Activated CD4-positive, alpha-beta memory T cell treated with anti-CD3 and anti-CD28 coated beads for 36 hours (primary cell): ENCODE results near the gene TCP11L2. TPM values are rescaled to one million over a fixed set of nuclear protein-coding genes. Genes with fewer than 3 reads are reported as not detected.
A peak's percentile ranks its signal among the peaks of the same experiment; 100 is the strongest.
"Not testable (repeated sequence)": the region's sequence is repeated elsewhere in the genome, so short reads cannot be mapped to it uniquely, and the experiment has no call there.

Experiments
- CTCF ChIA-PET: fragments of 350-600 bp; sonication (Branson Sonifier 250); formaldehyde crosslinking; loops from one replicate; lab custom pipeline; 2021; ENCODE audit warnings: antibody characterized with exemption, inconsistent platforms; lab: Charles Lee
- POLR2A ChIA-PET: fragments of 350-600 bp; sonication (Branson Sonifier 250); formaldehyde crosslinking; loops from one replicate; lab custom pipeline; 2021; ENCODE audit warnings: antibody characterized with exemption; lab: Charles Lee
- DNase-seq: peaks from one replicate; pipeline ENCODE4 v3.0.0-alpha.2; 2020
- H3K27ac Mint-ChIP-seq: one replicate; pipeline ENCODE4 v1.8.0; 2021; ENCODE audit warnings: mixed read lengths
- H3K27me3 Mint-ChIP-seq: one replicate; pipeline ENCODE4 v1.8.0; 2021; ENCODE audit warnings: mixed read lengths
- H3K36me3 Mint-ChIP-seq: one replicate; pipeline ENCODE4 v1.8.0; 2021; ENCODE audit warnings: mixed read lengths
- H3K4me1 Mint-ChIP-seq: one replicate; pipeline ENCODE4 v1.8.0; 2021; ENCODE audit warnings: low read depth, mixed read lengths
- H3K4me3 Mint-ChIP-seq: one replicate; pipeline ENCODE4 v1.8.0; 2021; ENCODE audit warnings: mild to moderate bottlenecking, mixed read lengths
- H3K9me3 Mint-ChIP-seq: one replicate; pipeline ENCODE4 v1.8.0; 2021; ENCODE audit warnings: mixed read lengths
- intact Hi-C: fragments of 100-400 bp; cut with micrococcal nuclease; formaldehyde crosslinking; loops from one replicate; pipeline ENCODE4 v1.15.1; 2023
- total RNA-seq, 2 experiments: library from RNA; stranded (reverse); gene quantifications; one replicate each; pipeline ENCODE4 v1.2.3, GENCODE V29; 2021

The TCP11L2 gene
- total RNA-seq, 2 experiments from 2014 or later, result 8.8 to 10.3 TPM

- no peaks in the 10 kb centered on the region for H3K36me3 Mint-ChIP-seq
- intact Hi-C loops, result loop anchor here (10.0 kb wide), 1 partner anchor 1377 kb away; the partner anchor contains the start of gene PWP1
- CTCF ChIA-PET, result interaction anchor here (1.0 to 1.4 kb wide), 5 partner anchors 9 to 84 kb away, joined by 3 to 5 read pairs (median 3); partner anchors contain the start of gene POLR3B
- H3K27ac Mint-ChIP-seq, result no peak overlapping the region
- no peak overlapping the region for H3K4me3 Mint-ChIP-seq
- no peaks in the 10 kb centered on the region for H3K9me3 Mint-ChIP-seq
- H3K4me1 Mint-ChIP-seq, result peaks cover 59% of the 10 kb centered on the region
- POLR2A ChIA-PET, result no interaction called here
- DNase-seq, result no peak
- no peaks in the 10 kb centered on the region for H3K27me3 Mint-ChIP-seq
These were observed 5.6 kb downstream of the TCP11L2 start for GRCh38 chr12:106308121-106308520.

- peaks cover 59% of the 10 kb centered on the region for H3K4me1 Mint-ChIP-seq
- ChIA-PET CTCF (interaction anchor here (1.0 to 1.4 kb wide), 5 partner anchors 9 to 85 kb away, joined by 3 to 5 read pairs (median 3); partner anchors contain the start of gene POLR3B), POLR2A (no interaction called here)
- no peaks in the 10 kb centered on the region for H3K27me3 Mint-ChIP-seq
- intact Hi-C loops, result loop anchor here (10.0 kb wide), 1 partner anchor 1376 kb away; the partner anchor contains the start of gene PWP1
- no peak overlapping the region for H3K27ac Mint-ChIP-seq
- H3K36me3 Mint-ChIP-seq, result no peaks in the 10 kb centered on the region
- H3K9me3 Mint-ChIP-seq, result no peaks in the 10 kb centered on the region
- H3K4me3 Mint-ChIP-seq, result no peak overlapping the region
- DNase-seq, result no peak
These were observed 6.1 kb downstream of the TCP11L2 start for GRCh38 chr12:106308611-106309010.

- Mint-ChIP-seq H3K36me3 (peaks cover under 1% of the 10 kb centered on the region), H3K27ac (peak overlapping the region; percentile 20), H3K9me3 (no peaks in the 10 kb centered on the region), H3K27me3 (no peaks in the 10 kb centered on the region), H3K4me3 (no peak overlapping the region), H3K4me1 (peaks cover 47% of the 10 kb centered on the region)
- POLR2A ChIA-PET, result no interaction called here
- intact Hi-C loops, result loop anchor here (10.0 kb wide), 1 partner anchor 1375 kb away; the partner anchor contains the start of gene PWP1
- CTCF ChIA-PET, result interaction anchor here (0.9 to 2.0 kb wide), 2 partner anchors 27 to 48 kb away, joined by 3 to 7 read pairs; partner anchors contain the start of gene POLR3B
- DNase-seq, result no peak
These were observed 7.4 kb downstream of the TCP11L2 start for GRCh38 chr12:106309671-106310505.

GRCh38 chr12:106310687-106311086 lies 8.2 kb downstream of the TCP11L2 start:
- H3K27ac Mint-ChIP-seq, result no peak overlapping the region
- H3K36me3 Mint-ChIP-seq, result peaks cover 8% of the 10 kb centered on the region
- POLR2A ChIA-PET, result no interaction called here
- H3K4me1 Mint-ChIP-seq, result peaks cover 43% of the 10 kb centered on the region
- no peak for DNase-seq
- CTCF ChIA-PET, result interaction anchor here (2.0 kb wide), 1 partner anchor 47 kb away, joined by 7 read pairs; the partner anchor contains the start of gene POLR3B
- intact Hi-C loops, result no loop called here
- H3K27me3 Mint-ChIP-seq, result no peaks in the 10 kb centered on the region
- H3K4me3 Mint-ChIP-seq, result no peak overlapping the region
- H3K9me3 Mint-ChIP-seq, result no peaks in the 10 kb centered on the region

GRCh38 chr12:106311139-106311538 lies 8.6 kb downstream of the TCP11L2 start:
- no peak for DNase-seq
- H3K27ac Mint-ChIP-seq, result no peak overlapping the region
- H3K4me1 Mint-ChIP-seq, result peaks cover 38% of the 10 kb centered on the region
- ChIA-PET CTCF (interaction anchor here (0.9 to 2.0 kb wide), 2 partner anchors 46 to 83 kb away, joined by 3 to 7 read pairs; partner anchors contain the start of gene POLR3B), POLR2A (no interaction called here)
- intact Hi-C loops, result no loop called here
- no peaks in the 10 kb centered on the region for H3K9me3 Mint-ChIP-seq
- H3K4me3 Mint-ChIP-seq, result no peak overlapping the region
- peaks cover 8% of the 10 kb centered on the region for H3K36me3 Mint-ChIP-seq
- no peaks in the 10 kb centered on the region for H3K27me3 Mint-ChIP-seq

- intact Hi-C loops, CTCF ChIA-PET, H3K27me3 Mint-ChIP-seq, H3K27ac Mint-ChIP-seq, H3K4me3 Mint-ChIP-seq, POLR2A ChIA-PET, DNase-seq, H3K9me3 Mint-ChIP-seq, H3K36me3 Mint-ChIP-seq: not testable (repeated sequence)
- H3K4me1 Mint-ChIP-seq, result peaks cover 24% of the 10 kb centered on the region
These were observed 10.9 kb downstream of the TCP11L2 start for GRCh38 chr12:106313413-106313812.

- peaks cover 10% of the 10 kb centered on the region for H3K4me1 Mint-ChIP-seq
- no peak for DNase-seq
- POLR2A ChIA-PET, result no interaction called here
- peaks cover 13% of the 10 kb centered on the region for H3K36me3 Mint-ChIP-seq
- no peaks in the 10 kb centered on the region for H3K27me3 Mint-ChIP-seq
- CTCF ChIA-PET, result interaction anchor here (0.8 kb wide), 1 partner anchor 10 kb away, joined by 3 read pairs; no protein-coding TSS in a partner anchor
- intact Hi-C loops, result no loop called here
- no peak overlapping the region for H3K27ac Mint-ChIP-seq
- no peak overlapping the region for H3K4me3 Mint-ChIP-seq
- no peaks in the 10 kb centered on the region for H3K9me3 Mint-ChIP-seq
These were observed 13.0 kb downstream of the TCP11L2 start for GRCh38 chr12:106315523-106315922.

GRCh38 chr12:106317406-106318082 lies 15.0 kb downstream of the TCP11L2 start:
- no peak for DNase-seq
- H3K27me3 Mint-ChIP-seq, result no peaks in the 10 kb centered on the region
- H3K9me3 Mint-ChIP-seq, result no peaks in the 10 kb centered on the region
- ChIA-PET POLR2A (no interaction called here), CTCF (interaction anchor here (0.8 to 1.3 kb wide), 2 partner anchors 9 to 40 kb away, joined by 3 to 4 read pairs; partner anchors contain the start of gene POLR3B)
- H3K36me3 Mint-ChIP-seq, result peaks cover 19% of the 10 kb centered on the region
- intact Hi-C loops, result no loop called here
- no peak overlapping the region for H3K27ac Mint-ChIP-seq
- peaks cover 2% of the 10 kb centered on the region for H3K4me1 Mint-ChIP-seq
- no peak overlapping the region for H3K4me3 Mint-ChIP-seq

GRCh38 chr12:106321139-106321850 lies 18.8 kb downstream of the TCP11L2 start:
- POLR2A ChIA-PET, result no interaction called here
- CTCF ChIA-PET, result interaction anchor here (1.2 kb wide), 1 partner anchor 38 kb away, joined by 8 read pairs; no protein-coding TSS in a partner anchor
- Mint-ChIP-seq H3K36me3 (peaks cover 23% of the 10 kb centered on the region), H3K9me3 (no peaks in the 10 kb centered on the region), H3K27me3 (no peaks in the 10 kb centered on the region), H3K4me3 (no peak overlapping the region), H3K27ac (no peak overlapping the region), H3K4me1 (no peaks in the 10 kb centered on the region)
- intact Hi-C loops, result no loop called here
- DNase-seq, result no peak

- intact Hi-C loops, result no loop called here
- no peaks in the 10 kb centered on the region for H3K27me3 Mint-ChIP-seq
- CTCF ChIA-PET, result no interaction called here
- no peaks in the 10 kb centered on the region for H3K9me3 Mint-ChIP-seq
- POLR2A ChIA-PET, result no interaction called here
- H3K27ac Mint-ChIP-seq, result no peak overlapping the region
- DNase-seq, result no peak
- H3K4me3 Mint-ChIP-seq, result no peak overlapping the region
- no peaks in the 10 kb centered on the region for H3K4me1 Mint-ChIP-seq
- H3K36me3 Mint-ChIP-seq, result peaks cover 25% of the 10 kb centered on the region
These were observed 21.0 kb downstream of the TCP11L2 start for GRCh38 chr12:106323537-106323936.

GRCh38 chr12:106327309-106327869 lies 24.9 kb downstream of the TCP11L2 start:
- Mint-ChIP-seq H3K9me3 (no peaks in the 10 kb centered on the region), H3K27me3 (no peaks in the 10 kb centered on the region), H3K4me3 (no peak overlapping the region), H3K27ac (no peak overlapping the region), H3K36me3 (peaks cover 22% of the 10 kb centered on the region), H3K4me1 (no peaks in the 10 kb centered on the region)
- ChIA-PET CTCF (interaction anchor here (0.5 to 1.2 kb wide), 2 partner anchors 19 to 1272 kb away, joined by 3 read pairs; no protein-coding TSS in a partner anchor), POLR2A (no interaction called here)
- DNase-seq, result no peak
- intact Hi-C loops, result no loop called here
